Osteocyte (in vitro differentiated cells): ENCODE data around the gene PAX5. TPM values are rescaled to one million over a fixed set of nuclear protein-coding genes. Genes with fewer than 3 reads are reported as not detected.
"Not testable (repeated sequence)": the region's sequence is repeated elsewhere in the genome, so short reads cannot be mapped to it uniquely, and the experiment has no call there.

ENCODE experiments used
- DNase-seq: peaks from one replicate; pipeline ENCODE4 v3.0.0; 2021; ENCODE audit warnings: mixed read lengths; ENCODE audit not compliant: unreplicated experiment; ENCODE audit errors: extremely low spot score
- H3K27ac Mint-ChIP-seq: one replicate; pipeline ENCODE4 v1.8.0; 2021; ENCODE audit warnings: mild to moderate bottlenecking, mixed read lengths; ENCODE audit not compliant: unreplicated experiment
- H3K27me3 Mint-ChIP-seq: one replicate; pipeline ENCODE4 v1.8.0; 2021; ENCODE audit warnings: mixed read lengths; ENCODE audit not compliant: unreplicated experiment
- H3K36me3 Mint-ChIP-seq: one replicate; pipeline ENCODE4 v1.8.0; 2021; ENCODE audit warnings: mixed read lengths; ENCODE audit not compliant: unreplicated experiment
- H3K4me1 Mint-ChIP-seq: one replicate; pipeline ENCODE4 v1.8.0; 2021; ENCODE audit warnings: mixed read lengths; ENCODE audit not compliant: unreplicated experiment
- H3K4me3 Mint-ChIP-seq: one replicate; pipeline ENCODE4 v1.8.0; 2021; ENCODE audit warnings: mild to moderate bottlenecking, moderate library complexity, mixed read lengths; ENCODE audit not compliant: unreplicated experiment
- H3K9me3 Mint-ChIP-seq: one replicate; pipeline ENCODE4 v1.8.0; 2021; ENCODE audit warnings: mixed read lengths; ENCODE audit not compliant: unreplicated experiment
- total RNA-seq: library from RNA; stranded (reverse); gene quantifications from 2 replicates; pipeline ENCODE4 v1.2.1, GENCODE V29; 2021
- TF ChIP-seq, protein P1 (sequence below): fragments of 200-600 bp; sonication (generic); IDR thresholded peaks from 2 replicates; pipeline ENCODE4 v1.5.0; 2021; ENCODE audit warnings: antibody characterized with exemption, mild to moderate bottlenecking, moderate library complexity

The PAX5 gene
- total RNA-seq, 1 donor from 2014 or later = not detected

DNA sequence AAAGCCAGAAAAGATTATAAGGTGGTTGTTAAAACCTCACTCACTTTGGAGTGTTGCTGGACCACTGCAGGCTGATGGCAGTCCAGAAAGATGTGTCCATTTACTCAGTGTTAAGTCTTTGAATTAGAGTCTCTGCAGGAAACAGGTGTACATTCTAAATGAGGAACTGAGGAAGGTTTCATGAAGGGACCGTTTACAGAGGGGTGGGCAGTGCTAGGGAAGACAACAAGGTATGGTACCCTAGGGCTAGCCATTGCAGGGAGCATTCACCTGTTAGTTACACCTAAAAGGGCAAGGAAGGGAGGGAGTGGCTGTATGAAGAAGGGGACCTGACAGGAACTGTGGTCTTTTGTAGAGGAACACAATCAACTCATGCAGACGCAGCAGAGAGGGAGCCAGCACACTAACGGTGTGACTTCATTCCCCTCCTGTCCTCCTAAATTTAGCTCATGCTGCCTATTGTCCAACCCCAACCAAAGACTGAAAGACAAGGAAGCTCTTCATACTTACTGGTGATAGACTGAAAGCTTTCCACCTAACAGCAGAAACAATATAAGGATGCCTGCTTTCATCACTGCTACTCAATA is 32.2 kb upstream of the PAX5 start:
- Mint-ChIP-seq H3K4me3 (no peak overlapping the region), H3K9me3 (no peaks in the 10 kb centered on the region), H3K27me3 (peaks cover 67% of the 10 kb centered on the region), H3K36me3 (no peaks in the 10 kb centered on the region), H3K4me1 (no peaks in the 10 kb centered on the region), H3K27ac (no peak overlapping the region)
- TF ChIP-seq, protein P1, sequence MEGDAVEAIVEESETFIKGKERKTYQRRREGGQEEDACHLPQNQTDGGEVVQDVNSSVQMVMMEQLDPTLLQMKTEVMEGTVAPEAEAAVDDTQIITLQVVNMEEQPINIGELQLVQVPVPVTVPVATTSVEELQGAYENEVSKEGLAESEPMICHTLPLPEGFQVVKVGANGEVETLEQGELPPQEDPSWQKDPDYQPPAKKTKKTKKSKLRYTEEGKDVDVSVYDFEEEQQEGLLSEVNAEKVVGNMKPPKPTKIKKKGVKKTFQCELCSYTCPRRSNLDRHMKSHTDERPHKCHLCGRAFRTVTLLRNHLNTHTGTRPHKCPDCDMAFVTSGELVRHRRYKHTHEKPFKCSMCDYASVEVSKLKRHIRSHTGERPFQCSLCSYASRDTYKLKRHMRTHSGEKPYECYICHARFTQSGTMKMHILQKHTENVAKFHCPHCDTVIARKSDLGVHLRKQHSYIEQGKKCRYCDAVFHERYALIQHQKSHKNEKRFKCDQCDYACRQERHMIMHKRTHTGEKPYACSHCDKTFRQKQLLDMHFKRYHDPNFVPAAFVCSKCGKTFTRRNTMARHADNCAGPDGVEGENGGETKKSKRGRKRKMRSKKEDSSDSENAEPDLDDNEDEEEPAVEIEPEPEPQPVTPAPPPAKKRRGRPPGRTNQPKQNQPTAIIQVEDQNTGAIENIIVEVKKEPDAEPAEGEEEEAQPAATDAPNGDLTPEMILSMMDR = no peak
- no peak for DNase-seq

- TF ChIP-seq, protein P1 = no peak
- no peak for DNase-seq
- Mint-ChIP-seq H3K9me3 (no peaks in the 10 kb centered on the region), H3K27ac (no peak overlapping the region), H3K27me3 (peaks cover 67% of the 10 kb centered on the region), H3K4me1 (no peaks in the 10 kb centered on the region), H3K4me3 (no peak overlapping the region), H3K36me3 (no peaks in the 10 kb centered on the region)
Measured at GRCh38 chr9:37062336-37062735, 28.3 kb upstream of the PAX5 start.

DNA sequence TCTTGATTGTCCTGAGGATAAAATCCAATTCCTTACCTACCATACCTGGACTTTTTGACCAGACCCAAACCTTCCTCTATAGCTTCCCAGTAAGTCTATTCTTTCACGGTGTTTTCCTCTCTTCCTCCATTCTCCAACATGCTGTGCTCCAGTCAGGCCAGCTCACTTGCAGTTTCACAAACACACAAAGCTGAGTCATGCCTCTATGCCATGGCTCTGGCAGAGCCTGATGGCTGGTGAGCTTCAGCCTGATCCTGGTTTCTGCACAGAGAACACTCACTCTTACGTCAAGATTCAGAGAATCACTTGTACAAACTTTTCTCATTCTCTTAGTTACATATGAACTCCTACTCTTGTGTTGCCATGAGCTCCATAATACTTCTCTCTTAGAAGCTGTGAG is 27.7 kb upstream of the PAX5 start:
- H3K36me3 Mint-ChIP-seq = no peaks in the 10 kb centered on the region
- DNase-seq = peak; percentile 53
- H3K27me3 Mint-ChIP-seq = peaks cover 68% of the 10 kb centered on the region
- TF ChIP-seq, protein P1 = no peak
- no peaks in the 10 kb centered on the region for H3K9me3 Mint-ChIP-seq
- H3K4me1 Mint-ChIP-seq = no peaks in the 10 kb centered on the region
- H3K4me3 Mint-ChIP-seq = no peak overlapping the region
- H3K27ac Mint-ChIP-seq = no peak overlapping the region

- H3K27me3 Mint-ChIP-seq = peaks cover 68% of the 10 kb centered on the region
- no peaks in the 10 kb centered on the region for H3K9me3 Mint-ChIP-seq
- no peaks in the 10 kb centered on the region for H3K36me3 Mint-ChIP-seq
- TF ChIP-seq, protein P1 = no peak
- no peak overlapping the region for H3K4me3 Mint-ChIP-seq
- no peaks in the 10 kb centered on the region for H3K4me1 Mint-ChIP-seq
- peak; percentile 10 for DNase-seq
- H3K27ac Mint-ChIP-seq = no peak overlapping the region
Measured at GRCh38 chr9:37060833-37061232, 26.8 kb upstream of the PAX5 start.

DNA sequence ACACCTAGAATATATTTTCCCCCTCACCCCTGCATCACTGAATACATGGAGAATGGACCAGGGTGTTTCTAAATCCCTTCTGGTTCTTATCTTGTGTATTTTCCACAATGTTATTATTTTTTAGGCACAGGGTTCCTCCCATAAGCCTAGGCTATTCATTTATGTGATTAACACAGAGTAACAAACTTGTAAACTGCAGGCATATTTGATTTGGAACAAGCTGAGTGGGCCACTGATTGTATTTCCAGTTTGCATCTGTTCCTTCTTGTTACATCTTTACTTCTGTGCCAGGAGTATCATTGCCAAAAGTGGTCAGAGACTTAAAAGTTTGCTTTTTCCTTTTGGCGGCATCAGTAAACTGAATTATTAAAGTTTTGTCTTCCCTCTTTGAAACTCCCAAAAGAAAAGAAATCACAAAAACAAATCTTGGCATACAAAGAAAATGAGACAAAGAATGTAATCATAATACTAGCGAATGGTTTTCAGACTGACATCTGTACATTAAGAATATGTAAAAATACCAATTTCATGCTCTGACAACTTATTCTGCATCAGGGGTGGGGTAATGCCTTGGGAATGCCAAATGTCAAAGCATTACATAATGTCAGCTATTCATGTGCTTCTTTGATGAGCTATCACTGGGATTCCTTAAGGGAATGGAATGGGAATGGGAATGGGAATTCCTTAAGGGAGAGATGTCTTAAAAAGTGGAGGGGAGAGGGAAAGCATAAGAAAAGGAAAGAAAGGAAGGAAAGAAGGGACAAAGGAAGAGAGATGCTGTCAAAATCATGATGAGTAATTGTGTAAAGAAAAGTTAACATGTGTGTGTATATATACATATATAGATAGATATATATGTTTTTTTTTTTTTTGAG is 22.2 kb upstream of the PAX5 start:
- TF ChIP-seq, protein P1 = no peak
- peaks cover 71% of the 10 kb centered on the region for H3K27me3 Mint-ChIP-seq
- H3K4me1 Mint-ChIP-seq = no peaks in the 10 kb centered on the region
- H3K9me3 Mint-ChIP-seq = no peaks in the 10 kb centered on the region
- no peak for DNase-seq
- H3K36me3 Mint-ChIP-seq = no peaks in the 10 kb centered on the region
- H3K4me3 Mint-ChIP-seq = no peak overlapping the region
- no peak overlapping the region for H3K27ac Mint-ChIP-seq

DNA sequence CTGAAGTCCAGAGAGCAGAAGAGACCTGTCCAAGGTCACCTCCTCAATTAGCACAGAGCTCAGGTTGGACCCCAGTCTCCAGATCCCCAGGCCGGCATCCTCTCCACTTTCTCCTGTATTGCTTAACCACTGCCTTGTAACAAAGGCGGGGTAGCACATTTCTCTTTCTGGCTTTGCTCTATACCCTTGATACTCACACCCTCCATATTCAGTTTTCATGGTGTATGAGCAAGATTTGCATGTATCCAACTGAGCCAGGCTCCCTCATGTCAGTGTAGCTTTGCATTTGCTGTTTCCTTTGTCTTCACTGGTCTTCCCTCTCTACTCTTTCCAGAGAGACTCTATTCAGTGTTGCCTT is 20.3 kb upstream of the PAX5 start:
- not testable (repeated sequence) for H3K4me3 Mint-ChIP-seq, DNase-seq, H3K9me3 Mint-ChIP-seq, H3K27ac Mint-ChIP-seq, H3K4me1 Mint-ChIP-seq, H3K36me3 Mint-ChIP-seq
- H3K27me3 Mint-ChIP-seq = peaks cover 87% of the 10 kb centered on the region
